HG02763 (cell line): ENCODE measurements around the gene RNU1-3.
A peak's percentile ranks its signal among the peaks of the same experiment; 100 is the strongest.
"Not testable (repeated sequence)": the region's sequence is repeated elsewhere in the genome, so short reads cannot be mapped to it uniquely, and the experiment has no call there.

Experiments
- ATAC-seq: cut with Tn5 transposase; IDR thresholded peaks from one replicate; pipeline ENCODE4 v1.9.1; 2021; ENCODE audit warnings: mild to moderate bottlenecking, moderate library complexity; ENCODE audit not compliant: unreplicated experiment

The RNU1-3 gene

GRCh38 chr1:16666502-16667413 lies at the start of gene RNU1-3:
Gene RNU1-3, minus strand, starts transcription at chr1:16666948.
- peak; percentile 74 for ATAC-seq

DNA sequence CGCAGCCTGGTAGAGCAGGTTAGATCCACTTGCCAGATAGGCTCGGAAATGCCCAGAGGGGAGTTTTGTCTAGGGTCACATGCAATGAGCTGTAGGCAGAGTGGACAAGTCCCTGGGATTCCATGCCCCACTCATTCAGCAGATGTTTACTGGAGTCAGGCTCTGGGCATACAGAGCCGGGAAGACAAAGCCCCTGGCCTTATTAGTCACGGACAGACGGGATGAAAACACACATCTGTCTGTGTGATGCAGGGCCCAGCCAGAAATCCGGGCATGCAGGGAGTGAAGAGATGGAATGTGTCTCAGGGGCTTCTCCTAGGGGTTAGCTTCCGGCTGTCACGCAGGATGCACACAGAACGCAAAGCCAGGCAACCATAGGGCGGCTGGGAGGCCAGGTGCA lies 46.7 kb upstream of the RNU1-3 start:
- ATAC-seq, result not testable (repeated sequence)

- not testable (repeated sequence) for ATAC-seq
Observed at GRCh38 chr1:16712984-16713383, 46.2 kb upstream of the RNU1-3 start.

- ATAC-seq, result not testable (repeated sequence)
Observed at GRCh38 chr1:16712582-16712981, 45.8 kb upstream of the RNU1-3 start.

GRCh38 chr1:16712131-16712530 lies 45.4 kb upstream of the RNU1-3 start:
- not testable (repeated sequence) for ATAC-seq

- not testable (repeated sequence) for ATAC-seq
Observed at GRCh38 chr1:16710618-16711017, 43.9 kb upstream of the RNU1-3 start.

GRCh38 chr1:16709659-16710087 lies 42.9 kb upstream of the RNU1-3 start:
- ATAC-seq, result not testable (repeated sequence)

DNA sequence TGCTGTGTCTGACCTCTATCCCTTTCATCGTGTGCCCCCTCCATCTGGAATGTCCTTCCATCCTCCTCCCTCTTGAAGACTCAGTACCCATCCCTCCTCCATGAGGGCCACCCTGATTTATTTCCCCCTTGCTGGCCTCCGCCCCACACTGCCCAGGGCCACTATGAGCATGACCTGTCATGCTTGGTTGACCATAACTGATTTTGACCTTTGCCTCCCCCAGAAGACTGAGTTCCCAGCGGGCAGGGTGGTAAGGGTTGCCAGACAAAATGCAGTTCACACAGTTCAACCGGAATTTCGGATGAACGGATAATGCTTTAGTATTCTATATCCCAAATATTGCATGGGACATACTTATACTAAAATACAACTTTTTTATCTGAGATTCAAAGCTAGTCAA lies 42.0 kb upstream of the RNU1-3 start:
- not testable (repeated sequence) for ATAC-seq

DNA sequence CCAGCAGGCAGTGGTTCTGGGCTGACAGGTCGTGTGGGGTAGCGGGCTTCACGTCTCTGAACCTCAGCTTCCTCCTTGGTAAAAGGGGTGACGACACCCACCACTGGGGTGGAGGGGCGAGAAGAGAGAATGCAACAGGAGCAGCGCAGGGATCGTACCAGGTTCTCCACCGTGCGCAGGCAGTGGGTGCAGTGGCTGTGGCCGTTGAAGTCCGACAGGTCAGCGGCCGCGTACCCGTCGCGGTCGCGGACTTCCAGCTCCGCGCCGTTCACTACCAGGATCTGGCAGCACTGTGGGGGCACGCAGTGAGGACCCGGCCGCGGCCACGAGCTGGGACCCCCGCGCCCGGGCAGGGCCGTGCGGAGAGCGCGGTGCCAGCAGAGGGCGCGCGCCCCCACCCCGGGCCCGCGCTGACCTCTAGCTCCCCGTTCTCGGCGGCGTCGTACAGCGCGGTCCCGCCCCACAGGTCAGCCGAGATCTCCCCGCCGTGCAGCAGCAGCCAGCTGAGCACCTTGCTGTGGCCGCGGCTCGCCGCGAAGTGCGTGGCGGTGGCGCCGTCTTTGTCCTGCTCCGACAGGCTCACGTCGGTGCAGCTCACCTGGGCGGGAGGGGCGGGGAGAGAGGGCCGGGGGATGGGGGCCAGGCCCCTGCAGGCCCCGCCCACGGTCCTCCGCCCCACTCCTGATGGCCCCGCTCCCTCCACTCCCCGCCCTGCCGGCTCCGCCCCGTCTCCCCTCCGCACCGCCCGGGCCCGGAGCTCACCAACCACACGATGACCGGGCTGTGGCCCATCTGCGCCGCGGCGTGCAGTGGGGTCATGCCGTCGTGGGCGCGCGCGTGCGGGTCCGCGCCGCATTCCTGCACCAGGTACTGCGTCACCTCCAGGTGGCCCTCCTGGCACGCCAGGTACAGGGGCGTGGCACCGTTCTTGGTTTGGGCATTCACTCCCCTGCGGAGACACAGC lies 40.7 kb upstream of the RNU1-3 start:
- ATAC-seq, result not testable (repeated sequence)

DNA sequence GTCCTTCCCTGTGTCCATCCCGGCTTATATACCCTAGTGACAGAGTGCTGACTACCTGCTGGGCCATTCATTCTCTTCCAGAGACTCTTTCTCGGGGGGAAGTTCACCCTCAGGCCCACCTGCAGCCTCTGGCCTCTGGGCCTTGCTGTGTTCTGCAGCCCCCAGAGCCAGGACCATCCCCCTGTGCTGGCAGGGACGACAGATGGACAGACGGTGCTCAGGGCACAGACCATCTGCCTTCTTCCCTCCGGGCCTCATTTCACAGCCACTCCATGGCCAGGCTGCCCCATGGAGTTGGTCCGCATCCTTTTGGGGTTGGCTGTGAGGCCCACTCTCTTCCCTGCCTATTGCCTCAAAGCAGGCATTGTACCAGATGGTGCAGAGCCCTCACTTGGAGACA lies 39.6 kb upstream of the RNU1-3 start:
- ATAC-seq, result not testable (repeated sequence)

- ATAC-seq, result not testable (repeated sequence)
Observed at GRCh38 chr1:16704502-16705100, 37.9 kb upstream of the RNU1-3 start.

DNA sequence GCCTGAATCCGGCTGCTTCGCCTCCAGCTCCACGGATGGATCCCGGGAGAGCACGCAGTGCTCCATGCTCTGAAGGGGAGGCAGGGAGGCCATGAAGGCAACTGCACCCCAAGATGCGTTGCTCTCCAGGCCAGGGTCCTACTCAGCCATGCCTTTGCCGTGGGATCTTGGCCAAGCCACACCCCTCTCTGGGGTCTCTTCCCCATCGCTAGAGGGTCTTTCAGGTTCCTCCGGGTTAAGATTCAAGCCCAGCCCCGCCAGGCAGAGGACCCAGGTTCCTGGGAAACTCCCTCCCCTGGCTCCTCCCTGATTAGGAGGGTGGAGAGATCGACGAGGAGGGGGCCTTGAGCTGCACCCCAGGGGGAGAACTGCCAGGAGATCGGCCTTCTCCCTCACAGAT lies 37.3 kb upstream of the RNU1-3 start:
- not testable (repeated sequence) for ATAC-seq

GRCh38 chr1:16703602-16704001 lies 36.9 kb upstream of the RNU1-3 start:
- not testable (repeated sequence) for ATAC-seq

- not testable (repeated sequence) for ATAC-seq
Observed at GRCh38 chr1:16703141-16703540, 36.4 kb upstream of the RNU1-3 start.

- ATAC-seq, result not testable (repeated sequence)
Observed at GRCh38 chr1:16702280-16702679, 35.5 kb upstream of the RNU1-3 start.

GRCh38 chr1:16701189-16701588 lies 34.4 kb upstream of the RNU1-3 start:
- not testable (repeated sequence) for ATAC-seq

- ATAC-seq, result not testable (repeated sequence)
Observed at GRCh38 chr1:16700138-16700895, 33.6 kb upstream of the RNU1-3 start.

- ATAC-seq, result not testable (repeated sequence)
Observed at GRCh38 chr1:16699440-16699839, 32.7 kb upstream of the RNU1-3 start.

- not testable (repeated sequence) for ATAC-seq
Observed at GRCh38 chr1:16697152-16697551, 30.4 kb upstream of the RNU1-3 start.
